Measurements from ENCODE around the gene SYT1.

The SYT1 gene

DNA sequence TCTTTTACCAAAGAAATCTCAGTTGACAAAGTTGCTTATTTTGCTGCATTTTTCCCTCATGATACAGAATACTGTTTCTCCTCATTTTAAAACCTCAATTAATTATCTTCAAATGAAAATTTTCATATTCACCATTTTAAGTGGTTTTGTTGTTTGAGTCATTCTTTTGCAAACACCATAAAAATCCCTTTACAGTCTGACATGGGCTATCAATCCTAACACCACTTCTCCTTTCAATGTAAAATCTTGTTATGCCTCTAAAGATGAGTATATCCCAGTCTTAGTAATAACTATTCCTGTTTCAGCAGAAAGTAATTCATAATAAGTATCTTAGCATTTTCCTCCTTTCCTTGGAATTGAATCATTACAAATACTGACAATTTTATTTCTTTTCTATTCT, 192.2 kb downstream of the SYT1 start:
- ATAC-seq = no peak
- TF ChIP-seq ISL1 (CRISPR knock-in tag; IDR thresholded peaks at IDR 0.05) = no peak
- no peak for TF ChIP-seq ZNF8 (CRISPR knock-in tag; IDR thresholded peaks at IDR 0.05)
- TF ChIP-seq TCF4 (CRISPR knock-in tag; IDR thresholded peaks at IDR 0.05; ENCODE audit: borderline replicate concordance) = no peak
- TF ChIP-seq GLIS3 (CRISPR knock-in tag; IDR thresholded peaks at IDR 0.05) = no peak
- no peak for TF ChIP-seq RARB (CRISPR knock-in tag; IDR thresholded peaks at IDR 0.05)
- TF ChIP-seq, protein P1, sequence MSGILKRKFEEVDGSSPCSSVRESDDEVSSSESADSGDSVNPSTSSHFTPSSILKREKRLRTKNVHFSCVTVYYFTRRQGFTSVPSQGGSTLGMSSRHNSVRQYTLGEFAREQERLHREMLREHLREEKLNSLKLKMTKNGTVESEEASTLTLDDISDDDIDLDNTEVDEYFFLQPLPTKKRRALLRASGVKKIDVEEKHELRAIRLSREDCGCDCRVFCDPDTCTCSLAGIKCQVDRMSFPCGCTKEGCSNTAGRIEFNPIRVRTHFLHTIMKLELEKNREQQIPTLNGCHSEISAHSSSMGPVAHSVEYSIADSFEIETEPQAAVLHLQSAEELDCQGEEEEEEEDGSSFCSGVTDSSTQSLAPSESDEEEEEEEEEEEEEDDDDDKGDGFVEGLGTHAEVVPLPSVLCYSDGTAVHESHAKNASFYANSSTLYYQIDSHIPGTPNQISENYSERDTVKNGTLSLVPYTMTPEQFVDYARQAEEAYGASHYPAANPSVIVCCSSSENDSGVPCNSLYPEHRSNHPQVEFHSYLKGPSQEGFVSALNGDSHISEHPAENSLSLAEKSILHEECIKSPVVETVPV (CRISPR knock-in tag; IDR thresholded peaks at IDR 0.05) = no peak
- TF ChIP-seq, protein P2, sequence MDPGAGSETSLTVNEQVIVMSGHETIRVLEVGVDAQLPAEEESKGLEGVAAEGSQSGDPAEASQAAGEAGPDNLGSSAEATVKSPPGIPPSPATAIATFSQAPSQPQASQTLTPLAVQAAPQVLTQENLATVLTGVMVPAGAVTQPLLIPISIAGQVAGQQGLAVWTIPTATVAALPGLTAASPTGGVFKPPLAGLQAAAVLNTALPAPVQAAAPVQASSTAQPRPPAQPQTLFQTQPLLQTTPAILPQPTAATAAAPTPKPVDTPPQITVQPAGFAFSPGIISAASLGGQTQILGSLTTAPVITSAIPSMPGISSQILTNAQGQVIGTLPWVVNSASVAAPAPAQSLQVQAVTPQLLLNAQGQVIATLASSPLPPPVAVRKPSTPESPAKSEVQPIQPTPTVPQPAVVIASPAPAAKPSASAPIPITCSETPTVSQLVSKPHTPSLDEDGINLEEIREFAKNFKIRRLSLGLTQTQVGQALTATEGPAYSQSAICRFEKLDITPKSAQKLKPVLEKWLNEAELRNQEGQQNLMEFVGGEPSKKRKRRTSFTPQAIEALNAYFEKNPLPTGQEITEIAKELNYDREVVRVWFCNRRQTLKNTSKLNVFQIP (CRISPR knock-in tag; IDR thresholded peaks at IDR 0.05; ENCODE audit: borderline replicate concordance, low read depth) = no peak
- TF ChIP-seq, protein P3, sequence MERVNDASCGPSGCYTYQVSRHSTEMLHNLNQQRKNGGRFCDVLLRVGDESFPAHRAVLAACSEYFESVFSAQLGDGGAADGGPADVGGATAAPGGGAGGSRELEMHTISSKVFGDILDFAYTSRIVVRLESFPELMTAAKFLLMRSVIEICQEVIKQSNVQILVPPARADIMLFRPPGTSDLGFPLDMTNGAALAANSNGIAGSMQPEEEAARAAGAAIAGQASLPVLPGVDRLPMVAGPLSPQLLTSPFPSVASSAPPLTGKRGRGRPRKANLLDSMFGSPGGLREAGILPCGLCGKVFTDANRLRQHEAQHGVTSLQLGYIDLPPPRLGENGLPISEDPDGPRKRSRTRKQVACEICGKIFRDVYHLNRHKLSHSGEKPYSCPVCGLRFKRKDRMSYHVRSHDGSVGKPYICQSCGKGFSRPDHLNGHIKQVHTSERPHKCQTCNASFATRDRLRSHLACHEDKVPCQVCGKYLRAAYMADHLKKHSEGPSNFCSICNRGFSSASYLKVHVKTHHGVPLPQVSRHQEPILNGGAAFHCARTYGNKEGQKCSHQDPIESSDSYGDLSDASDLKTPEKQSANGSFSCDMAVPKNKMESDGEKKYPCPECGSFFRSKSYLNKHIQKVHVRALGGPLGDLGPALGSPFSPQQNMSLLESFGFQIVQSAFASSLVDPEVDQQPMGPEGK (CRISPR knock-in tag; IDR thresholded peaks at IDR 0.05; ENCODE audit: borderline replicate concordance) = no peak
- no peak for TF ChIP-seq ZFP3 (CRISPR knock-in tag; IDR thresholded peaks at IDR 0.05)
- no peak for TF ChIP-seq OSR1 (CRISPR knock-in tag; IDR thresholded peaks at IDR 0.05)
- no peak for TF ChIP-seq PPARA (CRISPR knock-in tag; IDR thresholded peaks at IDR 0.05; ENCODE audit: borderline replicate concordance)
- no peak for TF ChIP-seq ZC3H10 (CRISPR knock-in tag; IDR thresholded peaks at IDR 0.05)
- no peak for TF ChIP-seq TOX (CRISPR knock-in tag; IDR thresholded peaks at IDR 0.05; ENCODE audit: borderline replicate concordance)
- no peak for TF ChIP-seq ZNF565 (CRISPR knock-in tag; conservative IDR thresholded peaks at IDR 0.05; ENCODE audit: low read depth)
- TF ChIP-seq CSDC2 (CRISPR knock-in tag; IDR thresholded peaks at IDR 0.05) = no peak
- TF ChIP-seq ARNTL (CRISPR knock-in tag; IDR thresholded peaks at IDR 0.05; ENCODE audit: borderline replicate concordance, low read depth) = no peak
- no peak for TF ChIP-seq ZNF70 (CRISPR knock-in tag; IDR thresholded peaks at IDR 0.05)
- no peak for TF ChIP-seq SNAI2 (CRISPR knock-in tag; IDR thresholded peaks at IDR 0.05)

DNA sequence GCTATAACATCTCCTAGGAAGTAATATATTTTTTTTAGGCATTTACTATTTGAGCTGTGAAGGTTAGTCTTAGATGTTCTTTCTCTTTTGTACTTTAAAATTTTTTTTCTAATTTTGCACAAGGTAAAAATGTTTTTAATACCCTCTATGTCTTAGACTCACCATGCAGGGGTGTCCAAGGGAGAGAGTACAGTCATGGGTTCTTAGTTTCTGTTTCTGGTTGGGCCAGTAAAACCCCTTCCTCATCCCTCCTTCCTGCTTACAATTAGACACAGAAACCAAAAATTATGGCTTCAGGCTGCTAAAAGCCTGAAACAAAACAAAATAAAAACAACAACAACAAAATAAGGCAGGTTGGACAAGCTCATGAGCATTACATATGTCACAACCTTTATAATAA, 193.0 kb downstream of the SYT1 start:
- ATAC-seq = no peak

DNA sequence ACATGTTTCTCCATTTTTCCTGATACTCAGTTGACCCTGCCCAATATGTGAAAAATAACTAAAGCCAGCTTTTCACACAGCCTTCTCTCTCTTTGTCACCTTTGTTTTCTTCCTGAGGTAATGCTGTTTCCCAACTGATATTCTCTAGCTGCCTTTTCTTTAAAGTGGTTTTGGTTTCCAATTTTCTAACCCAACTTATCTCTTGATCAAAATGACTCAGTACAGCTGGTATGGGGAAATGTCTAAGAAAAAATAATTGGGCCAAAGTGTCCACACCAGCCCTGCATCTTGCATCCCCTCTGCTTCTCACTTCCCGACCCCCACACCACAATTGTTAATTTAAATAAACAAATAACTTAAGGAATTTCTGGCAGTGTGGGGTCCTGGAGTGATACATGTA, 193.8 kb downstream of the SYT1 start:
- ATAC-seq = peak; percentile 48; the same call in 2 of the 3 replicates
- TF ChIP-seq, protein P3 (CRISPR knock-in tag; IDR thresholded peaks at IDR 0.05; ENCODE audit: borderline replicate concordance) = 0 out of 2 replicates have a peak, but pooled peaks have one; percentile 23
- TF ChIP-seq, protein P1 (CRISPR knock-in tag; IDR thresholded peaks at IDR 0.05) = no peak
- TF ChIP-seq ISL1 (CRISPR knock-in tag; IDR thresholded peaks at IDR 0.05) = peak; percentile 37; the same call in 1 of the 2 replicates

More for the DNA sequence above, 193.0 kb downstream of the SYT1 start:
- TF ChIP-seq RARB (CRISPR knock-in tag; IDR thresholded peaks at IDR 0.05) (no peak), ESRRG (CRISPR knock-in tag; IDR thresholded peaks at IDR 0.05) (no peak), ARNTL (CRISPR knock-in tag; IDR thresholded peaks at IDR 0.05; ENCODE audit: borderline replicate concordance, low read depth) (no peak), ISL1 (CRISPR knock-in tag; IDR thresholded peaks at IDR 0.05) (no peak), ZFP3 (CRISPR knock-in tag; IDR thresholded peaks at IDR 0.05) (no peak), SNAI2 (CRISPR knock-in tag; IDR thresholded peaks at IDR 0.05) (no peak)
- TF ChIP-seq, protein P4, sequence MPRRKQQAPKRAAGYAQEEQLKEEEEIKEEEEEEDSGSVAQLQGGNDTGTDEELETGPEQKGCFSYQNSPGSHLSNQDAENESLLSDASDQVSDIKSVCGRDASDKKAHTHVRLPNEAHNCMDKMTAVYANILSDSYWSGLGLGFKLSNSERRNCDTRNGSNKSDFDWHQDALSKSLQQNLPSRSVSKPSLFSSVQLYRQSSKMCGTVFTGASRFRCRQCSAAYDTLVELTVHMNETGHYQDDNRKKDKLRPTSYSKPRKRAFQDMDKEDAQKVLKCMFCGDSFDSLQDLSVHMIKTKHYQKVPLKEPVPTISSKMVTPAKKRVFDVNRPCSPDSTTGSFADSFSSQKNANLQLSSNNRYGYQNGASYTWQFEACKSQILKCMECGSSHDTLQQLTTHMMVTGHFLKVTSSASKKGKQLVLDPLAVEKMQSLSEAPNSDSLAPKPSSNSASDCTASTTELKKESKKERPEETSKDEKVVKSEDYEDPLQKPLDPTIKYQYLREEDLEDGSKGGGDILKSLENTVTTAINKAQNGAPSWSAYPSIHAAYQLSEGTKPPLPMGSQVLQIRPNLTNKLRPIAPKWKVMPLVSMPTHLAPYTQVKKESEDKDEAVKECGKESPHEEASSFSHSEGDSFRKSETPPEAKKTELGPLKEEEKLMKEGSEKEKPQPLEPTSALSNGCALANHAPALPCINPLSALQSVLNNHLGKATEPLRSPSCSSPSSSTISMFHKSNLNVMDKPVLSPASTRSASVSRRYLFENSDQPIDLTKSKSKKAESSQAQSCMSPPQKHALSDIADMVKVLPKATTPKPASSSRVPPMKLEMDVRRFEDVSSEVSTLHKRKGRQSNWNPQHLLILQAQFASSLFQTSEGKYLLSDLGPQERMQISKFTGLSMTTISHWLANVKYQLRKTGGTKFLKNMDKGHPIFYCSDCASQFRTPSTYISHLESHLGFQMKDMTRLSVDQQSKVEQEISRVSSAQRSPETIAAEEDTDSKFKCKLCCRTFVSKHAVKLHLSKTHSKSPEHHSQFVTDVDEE (CRISPR knock-in tag; IDR thresholded peaks at IDR 0.05) = no peak

All from SK-N-SH treated with all-trans-retinoic acid at 6 μM for 48 hours (cell line).